Measurements from ENCODE around the gene PLXNC1.

DNA sequence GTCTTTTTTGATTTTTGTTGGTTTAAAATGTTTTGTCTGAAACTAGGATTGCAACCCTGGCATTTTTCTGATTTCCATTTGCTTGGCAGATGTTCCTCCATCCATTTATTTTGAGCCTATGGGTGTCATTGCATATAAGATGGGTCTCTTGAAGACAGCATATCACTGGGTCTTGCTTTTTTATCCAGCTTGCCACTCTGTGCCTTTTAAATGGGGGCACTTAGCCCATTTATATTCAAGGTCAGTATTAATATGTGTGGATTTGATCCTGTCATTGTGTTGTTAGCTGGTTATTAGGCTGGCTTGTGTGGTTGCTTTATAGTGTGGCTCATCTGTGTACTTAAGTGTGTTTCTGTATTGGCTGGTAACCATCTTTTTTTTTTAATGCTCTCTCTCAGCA lies 171.7 kb downstream of the PLXNC1 start:
- TF ChIP-seq POLR2AphosphoS5 (IDR thresholded peaks at IDR 0.05): no peak
- TF ChIP-seq, protein P1, sequence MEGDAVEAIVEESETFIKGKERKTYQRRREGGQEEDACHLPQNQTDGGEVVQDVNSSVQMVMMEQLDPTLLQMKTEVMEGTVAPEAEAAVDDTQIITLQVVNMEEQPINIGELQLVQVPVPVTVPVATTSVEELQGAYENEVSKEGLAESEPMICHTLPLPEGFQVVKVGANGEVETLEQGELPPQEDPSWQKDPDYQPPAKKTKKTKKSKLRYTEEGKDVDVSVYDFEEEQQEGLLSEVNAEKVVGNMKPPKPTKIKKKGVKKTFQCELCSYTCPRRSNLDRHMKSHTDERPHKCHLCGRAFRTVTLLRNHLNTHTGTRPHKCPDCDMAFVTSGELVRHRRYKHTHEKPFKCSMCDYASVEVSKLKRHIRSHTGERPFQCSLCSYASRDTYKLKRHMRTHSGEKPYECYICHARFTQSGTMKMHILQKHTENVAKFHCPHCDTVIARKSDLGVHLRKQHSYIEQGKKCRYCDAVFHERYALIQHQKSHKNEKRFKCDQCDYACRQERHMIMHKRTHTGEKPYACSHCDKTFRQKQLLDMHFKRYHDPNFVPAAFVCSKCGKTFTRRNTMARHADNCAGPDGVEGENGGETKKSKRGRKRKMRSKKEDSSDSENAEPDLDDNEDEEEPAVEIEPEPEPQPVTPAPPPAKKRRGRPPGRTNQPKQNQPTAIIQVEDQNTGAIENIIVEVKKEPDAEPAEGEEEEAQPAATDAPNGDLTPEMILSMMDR (IDR thresholded peaks at IDR 0.05): no peak
